Endothelial cell of umbilical vein (primary cell): ENCODE results near the gene MAP3K14.

ENCODE experiments used
- CTCF ChIP-seq, 2 donors: IDR thresholded peaks; 1 replicate in 1 of 2; 2 replicates in 1 of 2; pipeline ENCODE4 v1.5.1; 2011; ENCODE audit warnings: low read length in 2 of 2, mild to moderate bottlenecking in 2 of 2, moderate library complexity in 2 of 2, control low read depth in 1 of 2, inconsistent platforms in 1 of 2, low read depth in 1 of 2; ENCODE audit not compliant: insufficient read depth in 1 of 2; ENCODE audit errors: extremely low read depth in 1 of 2
- EZH2 ChIP-seq: IDR thresholded peaks from 2 replicates; pipeline ENCODE4 v1.6.1; 2012; ENCODE audit warnings: borderline replicate concordance, low read depth, mild to moderate bottlenecking, moderate library complexity, low read length, inconsistent platforms; ENCODE audit not compliant: severe bottlenecking
- GATA2 ChIP-seq: IDR thresholded peaks from 2 replicates; pipeline ENCODE4 v1.7.0; 2011; ENCODE audit warnings: low read depth, mild to moderate bottlenecking, moderate library complexity, mixed read lengths, low read length; ENCODE audit not compliant: insufficient read length, insufficient read depth
- MAX ChIP-seq: IDR thresholded peaks from 2 replicates; pipeline ENCODE4 v1.6.1; 2011; ENCODE audit not compliant: insufficient read depth, insufficient read length
- MYC ChIP-seq: IDR thresholded peaks from one replicate; pipeline ENCODE4 v1.6.1; 2011; ENCODE audit warnings: mild to moderate bottlenecking, low read depth, low read length
- POLR2A ChIP-seq: IDR thresholded peaks from 2 replicates; pipeline ENCODE4 v1.6.1; 2012; ENCODE audit warnings: low read depth, mild to moderate bottlenecking, control low read depth, low read length
- POLR2AphosphoS5 ChIP-seq: IDR thresholded peaks from 2 replicates; pipeline ENCODE4 v1.6.1; 2012; ENCODE audit warnings: low read depth, mild to moderate bottlenecking, control low read depth, low read length, moderate library complexity; ENCODE audit not compliant: insufficient read depth

- no peak for TF ChIP-seq CTCF (IDR thresholded peaks at IDR 0.05; ENCODE audit: extremely low read depth in 1 of 2, insufficient read depth in 1 of 2, low read depth in 1 of 2, low read length in 2 of 2)
- no peak for TF ChIP-seq EZH2
- no peak for TF ChIP-seq GATA2
- TF ChIP-seq POLR2A: no peak
- TF ChIP-seq MAX: no peak
- TF ChIP-seq POLR2AphosphoS5: no peak
- TF ChIP-seq MYC: no peak
These were observed 18.1 kb downstream of the MAP3K14 start for GRCh38 chr17:45298546-45299285.
